ENCODE results near the gene ALPK1.

Gene ALPK1

GRCh38 chr4:112377171-112377570 lies 80.0 kb downstream of the ALPK1 start:
- TF ChIP-seq, protein P1, sequence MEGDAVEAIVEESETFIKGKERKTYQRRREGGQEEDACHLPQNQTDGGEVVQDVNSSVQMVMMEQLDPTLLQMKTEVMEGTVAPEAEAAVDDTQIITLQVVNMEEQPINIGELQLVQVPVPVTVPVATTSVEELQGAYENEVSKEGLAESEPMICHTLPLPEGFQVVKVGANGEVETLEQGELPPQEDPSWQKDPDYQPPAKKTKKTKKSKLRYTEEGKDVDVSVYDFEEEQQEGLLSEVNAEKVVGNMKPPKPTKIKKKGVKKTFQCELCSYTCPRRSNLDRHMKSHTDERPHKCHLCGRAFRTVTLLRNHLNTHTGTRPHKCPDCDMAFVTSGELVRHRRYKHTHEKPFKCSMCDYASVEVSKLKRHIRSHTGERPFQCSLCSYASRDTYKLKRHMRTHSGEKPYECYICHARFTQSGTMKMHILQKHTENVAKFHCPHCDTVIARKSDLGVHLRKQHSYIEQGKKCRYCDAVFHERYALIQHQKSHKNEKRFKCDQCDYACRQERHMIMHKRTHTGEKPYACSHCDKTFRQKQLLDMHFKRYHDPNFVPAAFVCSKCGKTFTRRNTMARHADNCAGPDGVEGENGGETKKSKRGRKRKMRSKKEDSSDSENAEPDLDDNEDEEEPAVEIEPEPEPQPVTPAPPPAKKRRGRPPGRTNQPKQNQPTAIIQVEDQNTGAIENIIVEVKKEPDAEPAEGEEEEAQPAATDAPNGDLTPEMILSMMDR (IDR thresholded peaks at IDR 0.05; ENCODE audit: control insufficient read depth, extremely low read depth, insufficient read depth) = no peak
- H3K4me3 ChIP-seq (ENCODE audit: low read depth, low read length) = no peak overlapping the region
- no peak for DNase-seq (ENCODE audit: low read depth)

- DNase-seq (ENCODE audit: low read depth) = no peak
- TF ChIP-seq, protein P1 (IDR thresholded peaks at IDR 0.05; ENCODE audit: control insufficient read depth, extremely low read depth, insufficient read depth) = no peak
- H3K4me3 ChIP-seq (ENCODE audit: low read depth, low read length) = no peak overlapping the region
These were observed 80.5 kb downstream of the ALPK1 start for GRCh38 chr4:112377594-112378242.

GRCh38 chr4:112378243-112378620 lies 81.1 kb downstream of the ALPK1 start:
- TF ChIP-seq, protein P1 (IDR thresholded peaks at IDR 0.05; ENCODE audit: control insufficient read depth, extremely low read depth, insufficient read depth) = no peak
- no peak for DNase-seq (ENCODE audit: low read depth)
- H3K4me3 ChIP-seq (ENCODE audit: low read depth, low read length) = no peak overlapping the region

GRCh38 chr4:112378858-112379257 lies 81.7 kb downstream of the ALPK1 start:
- no peak overlapping the region for H3K4me3 ChIP-seq (ENCODE audit: low read depth, low read length)
- TF ChIP-seq, protein P1 (IDR thresholded peaks at IDR 0.05; ENCODE audit: control insufficient read depth, extremely low read depth, insufficient read depth) = no peak
- DNase-seq (ENCODE audit: low read depth) = no peak

DNA sequence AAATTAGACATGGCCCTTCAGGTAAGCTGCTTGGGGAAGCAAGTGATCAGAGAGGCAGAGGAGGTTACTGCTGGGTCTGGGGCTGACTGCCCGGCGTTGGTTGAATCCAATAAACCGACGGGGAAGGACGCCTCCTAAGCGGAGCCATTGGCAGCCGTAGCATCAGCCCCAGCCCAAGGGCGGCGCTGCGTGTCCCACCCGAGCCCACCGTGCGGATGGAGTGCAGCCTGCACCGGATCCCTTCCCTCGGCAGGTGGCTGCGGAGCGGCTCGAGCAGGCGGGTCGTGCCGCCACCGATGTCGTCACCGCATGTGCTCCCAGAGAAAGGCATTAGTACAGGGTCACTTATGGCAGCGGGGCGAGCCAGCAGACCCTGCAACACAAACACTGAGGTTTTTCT lies 82.1 kb downstream of the ALPK1 start:
- TF ChIP-seq, protein P1 (IDR thresholded peaks at IDR 0.05; ENCODE audit: control insufficient read depth, extremely low read depth, insufficient read depth) = no peak
- no peak for DNase-seq (ENCODE audit: low read depth)
- no peak overlapping the region for H3K4me3 ChIP-seq (ENCODE audit: low read depth, low read length)

DNA sequence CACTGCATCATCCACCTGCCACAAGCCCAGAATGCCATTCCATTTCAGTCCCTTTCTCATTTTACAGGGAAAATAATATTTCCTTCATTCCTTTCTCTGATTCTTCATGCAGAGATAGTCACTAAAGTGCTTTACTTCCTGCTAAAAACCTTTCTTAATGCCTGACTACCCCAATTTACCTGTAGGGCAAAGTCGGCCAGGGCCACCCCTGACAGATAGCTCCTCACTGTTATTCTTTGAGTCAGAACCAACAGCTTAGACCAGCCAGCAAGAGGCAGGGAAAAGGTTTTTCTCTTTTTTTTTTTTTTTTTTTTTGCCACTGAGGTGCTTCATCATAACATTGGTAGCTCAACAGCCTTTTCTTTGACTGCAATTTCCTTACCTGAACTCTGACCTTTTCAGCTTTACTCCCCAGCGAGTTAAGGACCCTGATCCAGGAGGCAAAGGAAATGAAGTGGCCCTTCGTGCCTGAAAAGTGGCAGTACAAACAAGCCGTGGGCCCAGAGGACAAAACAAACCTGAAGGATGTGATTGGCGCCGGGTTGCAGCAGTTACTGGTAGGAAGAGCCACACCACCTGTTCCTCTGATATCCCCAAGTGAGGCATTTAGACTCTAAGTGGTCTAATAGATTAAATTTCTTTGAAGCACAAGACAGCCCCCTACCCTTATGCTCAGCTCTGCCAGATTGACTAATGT lies 85.0 kb downstream of the ALPK1 start:
- DNase-seq (ENCODE audit: low read depth) = no peak
- TF ChIP-seq, protein P1 (IDR thresholded peaks at IDR 0.05; ENCODE audit: control insufficient read depth, extremely low read depth, insufficient read depth) = no peak
- H3K4me3 ChIP-seq (ENCODE audit: low read depth, low read length) = no peak overlapping the region
